Spleen (tissue), 7 donors: ENCODE data around the gene TMTC2.

Experiments
- CTCF ChIP-seq, 11 experiments: fragments of 200-600 bp in 7 of 11; fragments of 450-650 bp in 4 of 11; sonication (generic) in 4 of 11; IDR thresholded peaks in 8 of 11; conservative IDR thresholded peaks in 3 of 11; 1 replicate in 7 of 11; 2 replicates in 4 of 11; pipeline versions ENCODE4 v1.4.0 to v1.8.0; 2016 to 2021; ENCODE audit warnings: antibody characterized with exemption in 11 of 11, inconsistent platforms in 4 of 11, mild to moderate bottlenecking in 1 of 11
- POLR2A ChIP-seq, 3 donors: fragments of 450-650 bp; IDR thresholded peaks; one replicate each; pipeline ENCODE4 v1.5.1; 2017; ENCODE audit warnings: antibody characterized with exemption in 3 of 3, mild to moderate bottlenecking in 1 of 3
- POLR2AphosphoS5 ChIP-seq, 3 donors: sonication (generic); formaldehyde crosslinking; IDR thresholded peaks; one replicate each; pipeline ENCODE4 v1.5.1; 2017; ENCODE audit warnings: antibody characterized with exemption in 3 of 3
- donor health status: DM: no; HTN: no; CAD: no; lungs with moderate emphysema.
- donor health status: DM: no; HTN: no; CAD: no.
- donor health status: DM: no; HTN: no; CAD: no.

- TF ChIP-seq CTCF (IDR thresholded peaks at IDR 0.05 in 8 of 11, conservative IDR thresholded peaks at IDR 0.05 in 3 of 11) (no peak), POLR2A (IDR thresholded peaks at IDR 0.05) (no peak), POLR2AphosphoS5 (IDR thresholded peaks at IDR 0.05) (no peak)
Measured at GRCh38 chr12:82682326-82682725, 4.4 kb upstream of the TMTC2 start.
